C1 segment of cervical spinal cord (tissue), 14 donors: ENCODE measurements around the gene NPEPPS.
"Not testable (repeated sequence)": the region's sequence is repeated elsewhere in the genome, so short reads cannot be mapped to it uniquely, and the experiment has no call there.

Experiments
- DNase-seq, 14 donors: peaks; one replicate each; lab custom pipeline; 2025; lab: John Stamatoyannopoulos, UW

NPEPPS gene

DNA sequence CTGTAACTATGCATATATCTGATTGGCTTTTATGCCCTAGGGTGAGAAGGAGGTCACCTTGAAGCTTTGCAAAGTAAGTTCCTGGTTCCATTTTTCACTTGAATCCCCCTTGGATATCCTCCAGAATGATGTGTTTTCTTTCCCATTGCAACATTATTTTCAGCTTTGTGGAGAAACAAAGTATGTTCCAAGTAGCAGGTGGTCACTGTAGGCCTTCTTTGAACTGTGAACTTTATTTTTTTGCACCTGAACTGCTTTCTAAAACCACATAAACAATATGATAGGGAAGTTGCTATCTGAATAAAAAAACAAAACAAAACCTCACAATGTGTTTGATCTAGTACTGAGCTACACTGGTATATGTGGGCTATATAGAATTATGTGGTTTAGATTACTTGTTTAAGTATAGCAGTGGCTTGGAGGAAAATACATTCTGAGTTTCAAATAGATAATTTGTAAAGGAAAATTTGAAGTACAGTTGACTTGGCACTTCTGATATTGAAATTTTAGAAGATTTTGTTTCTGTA lies 29.7 kb downstream of the NPEPPS start:
- not testable (repeated sequence) for DNase-seq

DNA sequence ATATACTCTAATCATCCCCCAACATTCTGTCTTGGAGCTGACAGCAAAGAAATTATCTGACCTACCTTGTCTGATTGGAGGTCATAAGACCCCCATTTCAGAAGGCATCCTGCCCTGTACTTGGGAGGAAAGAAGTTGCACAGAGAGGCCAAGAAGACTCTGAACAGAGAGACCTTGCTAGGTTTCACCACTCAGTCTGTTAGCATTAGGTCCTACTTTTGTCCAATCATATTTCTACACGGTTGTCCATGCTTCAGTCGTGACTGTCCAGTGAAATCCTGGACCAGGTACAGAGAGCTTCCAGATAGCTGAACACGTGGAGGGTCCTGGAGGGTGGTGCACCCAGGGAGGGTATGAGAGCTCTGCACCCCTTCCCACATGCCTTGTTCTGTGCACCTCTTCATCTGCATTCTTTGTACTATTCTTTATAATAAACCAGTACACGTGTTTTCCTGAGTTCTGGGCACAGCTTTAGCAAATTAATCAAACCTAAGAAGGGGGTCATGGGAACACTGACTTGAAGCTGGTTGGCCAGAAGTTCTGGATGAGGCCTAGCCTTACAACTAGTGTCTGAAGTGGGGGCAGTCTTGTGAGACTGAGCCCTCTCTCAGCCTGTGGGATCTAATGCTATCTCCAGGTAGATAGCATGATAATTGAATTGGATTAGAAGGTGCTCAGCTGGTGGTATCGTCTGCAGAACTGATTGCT lies 30.9 kb downstream of the NPEPPS start:
- DNase-seq = not testable (repeated sequence)

- not testable (repeated sequence) for DNase-seq
These were observed 31.4 kb downstream of the NPEPPS start for GRCh38 chr17:47562406-47562705.

DNA sequence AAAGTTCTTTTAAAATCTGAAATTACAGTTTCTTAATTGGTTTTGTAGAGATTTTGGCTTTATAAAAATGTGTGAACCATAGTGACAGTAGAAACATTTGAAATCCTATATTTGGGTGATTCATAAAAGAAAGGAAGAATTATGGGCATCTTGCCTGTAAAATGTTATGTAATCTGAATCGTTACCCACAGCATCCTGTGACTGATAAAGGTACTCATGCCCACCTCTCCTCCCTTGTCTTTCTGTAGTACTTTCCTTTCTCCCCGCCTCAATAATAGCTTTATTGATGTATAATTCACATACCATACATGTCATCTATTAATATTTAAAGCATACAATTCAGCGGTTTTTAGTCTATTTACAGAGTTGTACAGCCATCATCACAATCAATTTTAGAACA lies 36.4 kb downstream of the NPEPPS start:
- DNase-seq = peak in 1 of 14 donors; percentile 2

- DNase-seq = not testable (repeated sequence)
These were observed 41.7 kb downstream of the NPEPPS start for GRCh38 chr17:47572561-47572960.

- DNase-seq = not testable (repeated sequence)
These were observed 51.5 kb downstream of the NPEPPS start for GRCh38 chr17:47582416-47582815.

- not testable (repeated sequence) for DNase-seq
These were observed 55.6 kb downstream of the NPEPPS start for GRCh38 chr17:47586378-47587055.

DNA sequence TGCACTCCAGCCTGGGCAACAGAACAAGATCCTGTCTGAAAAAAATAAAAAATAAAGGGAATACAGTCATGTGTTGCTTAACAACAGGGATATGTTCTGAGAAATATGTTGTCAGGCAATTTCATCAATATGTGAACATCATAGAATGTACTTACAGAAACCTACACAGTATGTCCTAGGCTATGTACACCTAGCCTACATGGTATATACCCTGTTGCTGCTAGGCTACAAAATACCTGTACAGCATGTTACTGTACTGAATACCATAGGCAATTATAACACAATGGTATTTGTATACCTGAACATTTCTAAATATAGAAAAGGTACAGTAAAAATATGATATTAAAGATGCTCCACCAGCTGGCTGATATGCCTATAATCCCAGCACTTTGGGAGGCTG lies 62.6 kb downstream of the NPEPPS start:
- not testable (repeated sequence) for DNase-seq

DNA sequence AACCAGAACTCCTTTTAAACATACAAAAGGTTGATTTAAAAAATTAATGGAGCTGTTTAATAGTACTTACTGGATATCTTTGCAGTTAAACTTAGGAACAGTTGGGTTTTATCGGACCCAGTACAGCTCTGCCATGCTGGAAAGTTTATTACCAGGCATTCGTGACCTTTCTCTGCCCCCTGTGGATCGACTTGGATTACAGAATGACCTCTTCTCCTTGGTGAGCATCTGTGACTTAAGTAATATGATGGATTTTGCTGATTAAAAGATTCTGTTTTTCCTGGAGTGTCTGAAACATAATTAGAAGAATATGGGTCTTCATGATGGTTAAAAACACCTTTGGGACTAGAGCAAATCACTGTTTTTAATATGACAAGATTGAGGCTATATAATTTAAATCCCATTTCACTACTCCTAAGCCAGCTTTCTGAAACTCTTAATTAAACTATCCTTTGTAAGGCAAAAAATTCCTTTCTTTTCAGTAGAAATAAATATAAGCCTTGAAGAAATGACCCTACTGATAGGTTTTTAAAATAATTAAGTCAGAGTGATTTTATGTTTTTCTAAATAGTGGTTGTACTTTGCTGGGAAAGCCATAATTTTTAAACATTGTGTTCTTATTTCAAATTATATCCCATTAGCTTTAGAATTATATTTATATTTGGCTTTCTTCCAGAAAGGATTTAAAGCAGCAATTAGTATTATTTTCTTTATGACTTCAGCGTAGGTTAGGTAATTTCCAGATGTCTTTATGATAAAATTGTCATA lies 73.1 kb downstream of the NPEPPS start:
- no peak for DNase-seq

GRCh38 chr17:47604598-47604927 lies 73.7 kb downstream of the NPEPPS start:
- no peak for DNase-seq

GRCh38 chr17:47605011-47605410 lies 74.1 kb downstream of the NPEPPS start:
- no peak for DNase-seq

- no peak for DNase-seq
These were observed 76.6 kb downstream of the NPEPPS start for GRCh38 chr17:47607481-47607880.

- DNase-seq = no peak
These were observed 80.8 kb downstream of the NPEPPS start for GRCh38 chr17:47611372-47612350.

DNA sequence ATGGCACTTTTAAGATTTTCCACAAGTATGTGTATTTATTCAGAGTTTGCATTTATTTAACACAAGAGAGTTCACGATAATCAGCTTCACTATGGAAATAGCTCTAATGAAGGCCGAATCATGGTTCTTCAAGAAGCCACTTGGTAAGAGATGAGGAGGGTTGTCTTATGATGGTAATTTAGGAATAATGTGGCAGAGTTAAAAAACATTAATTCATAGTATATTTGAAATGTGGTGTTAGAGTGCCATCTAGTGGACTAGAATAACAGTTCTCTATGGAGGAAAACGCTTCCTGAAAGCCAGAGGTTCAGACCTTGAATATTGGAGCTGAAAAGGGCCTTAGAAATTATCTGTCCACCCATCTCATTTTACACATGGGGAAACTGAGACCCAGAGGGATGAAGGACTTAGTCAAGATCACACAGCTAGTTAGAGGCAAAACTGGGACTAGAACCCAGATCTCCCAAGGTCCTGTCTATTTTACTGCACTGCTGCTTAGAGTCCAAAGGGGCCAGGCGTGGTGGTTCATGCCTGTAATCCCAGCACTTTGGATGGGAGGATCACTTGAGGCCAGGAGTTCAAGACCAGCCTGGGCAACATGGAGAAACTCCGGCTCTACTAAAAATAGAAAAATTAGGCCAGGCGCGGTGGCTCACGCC lies 85.0 kb downstream of the NPEPPS start:
- peak in 1 of 14 donors; percentile 6 for DNase-seq

DNA sequence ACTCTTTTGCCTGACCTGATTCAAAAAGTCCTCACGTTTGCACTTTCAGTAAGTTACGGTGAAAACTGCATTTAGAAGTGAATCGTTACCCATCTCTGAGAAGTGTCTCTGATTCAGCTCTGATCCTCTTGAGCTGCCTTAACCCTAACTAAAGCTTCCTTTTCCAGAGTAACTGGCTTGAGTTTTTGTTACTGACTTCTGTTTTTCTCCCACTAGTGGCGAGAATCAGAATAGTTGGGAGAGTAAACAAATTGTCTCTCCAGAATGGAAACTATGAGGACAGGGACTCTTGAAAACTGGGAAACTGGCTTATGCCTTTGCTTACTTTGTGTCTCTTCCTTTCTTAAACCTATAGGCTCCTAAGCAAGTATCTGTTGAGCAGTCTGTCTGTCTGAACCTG lies 87.5 kb downstream of the NPEPPS start:
- no peak for DNase-seq

DNA sequence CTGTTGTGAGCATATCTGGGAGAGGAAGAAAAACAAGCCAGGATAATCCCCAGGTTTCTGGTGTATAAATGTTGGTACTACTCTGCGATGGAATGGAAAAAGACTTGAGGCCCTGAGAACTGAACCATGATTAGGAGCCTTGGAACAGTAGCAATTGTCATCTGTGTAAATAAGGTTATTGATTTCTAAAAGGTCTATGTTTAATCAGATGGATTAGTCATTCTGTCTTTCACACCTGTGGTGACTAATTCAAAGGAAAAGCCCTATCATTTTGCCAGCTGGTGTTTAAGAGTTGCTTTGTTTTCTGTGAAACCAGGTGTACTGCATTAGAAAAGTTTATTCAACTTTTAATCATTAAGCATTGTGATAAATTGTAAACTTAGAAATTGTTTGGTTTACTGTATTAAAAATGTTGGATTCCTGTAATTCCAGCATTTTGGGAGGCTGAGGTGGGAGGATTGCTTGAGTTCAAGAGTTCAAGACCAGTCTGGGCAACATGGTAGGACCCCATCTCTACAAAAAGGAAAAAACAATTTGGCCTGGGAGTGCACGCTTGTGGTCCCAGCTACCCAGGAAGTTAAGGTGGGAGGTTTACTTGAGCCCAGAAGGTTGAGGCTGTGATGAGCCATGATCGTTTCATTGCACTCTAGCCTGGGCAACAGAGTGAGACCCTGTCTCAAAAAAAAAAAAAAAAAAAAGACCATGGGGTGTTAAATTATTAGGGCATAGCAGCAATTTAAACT lies 89.8 kb downstream of the NPEPPS start:
- no peak for DNase-seq

GRCh38 chr17:47621293-47622179 lies 90.6 kb downstream of the NPEPPS start:
- peak in 3 of 14 donors; percentile 2 to 11 (median 3) for DNase-seq

GRCh38 chr17:47622180-47622549 lies 91.3 kb downstream of the NPEPPS start:
- DNase-seq = no peak

DNA sequence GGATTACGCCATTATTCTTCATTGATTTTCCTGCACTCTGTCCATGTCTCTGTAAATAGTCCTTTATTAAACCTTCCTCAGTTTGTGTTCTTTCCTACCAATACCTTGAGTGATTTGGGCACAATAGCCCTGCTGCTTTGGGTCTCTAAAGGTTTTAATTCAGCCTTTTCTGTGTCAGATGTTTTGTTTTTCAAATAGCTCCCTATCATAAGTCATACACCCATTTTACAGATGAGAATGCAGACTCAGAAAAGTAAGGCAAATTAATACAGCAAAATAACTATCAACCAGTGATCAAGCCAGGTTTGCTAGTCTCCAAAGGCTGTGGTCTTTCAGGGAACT lies 93.8 kb downstream of the NPEPPS start:
- DNase-seq = no peak
